ENCODE data around the gene SLC45A1. TPM values are rescaled to one million over a fixed set of nuclear protein-coding genes. Genes with fewer than 3 reads are reported as not detected.
A peak's percentile ranks its signal among the peaks of the same experiment; 100 is the strongest.
"Not testable (repeated sequence)": the region's sequence is repeated elsewhere in the genome, so short reads cannot be mapped to it uniquely, and the experiment has no call there.

The SLC45A1 gene
- under 1 TPM in 1 of 2 experiments, not detected in 1; 0.13 TPM for total RNA-seq

GRCh38 chr1:8317647-8318381 lies at the start of gene SLC45A1:
TSS of gene SLC45A1 (plus strand) at chr1:8318114. CDS start at chr1:8324330, 6,216 bp downstream.
- Mint-ChIP-seq H3K4me3 (peak within 1 kb of the TSS; percentile 48), H3K9me3 (ENCODE audit: insufficient read depth) (no peaks in the 10 kb centered on the region), H3K36me3 (ENCODE audit: low read depth) (no peaks in the 10 kb centered on the region), H3K4me1 (ENCODE audit: low read depth) (peaks cover 18% of the 10 kb centered on the region), H3K27ac (no peak within 1 kb of the TSS), H3K27me3 (ENCODE audit: low read depth) (peaks cover 55% of the 10 kb centered on the region)
- ChIA-PET POLR2A (no interaction called here), CTCF (interaction anchor here (1.2 to 3.6 kb wide), 3 partner anchors 286 to 531 kb away, joined by 4 to 16 read pairs (median 4); no protein-coding TSS in a partner anchor)
- DNase-seq (peak; percentile 79), ATAC-seq (peak; percentile 93)

- ChIA-PET CTCF (no interaction called here), POLR2A (no interaction called here)
- peaks cover 8% of the 10 kb centered on the region for H3K27me3 Mint-ChIP-seq (ENCODE audit: low read depth)
- H3K9me3 Mint-ChIP-seq (ENCODE audit: insufficient read depth): no peaks in the 10 kb centered on the region
- H3K4me3 Mint-ChIP-seq: no peak overlapping the region
- H3K4me1 Mint-ChIP-seq (ENCODE audit: low read depth): no peaks in the 10 kb centered on the region
- DNase-seq: no peak
- no peaks in the 10 kb centered on the region for H3K36me3 Mint-ChIP-seq (ENCODE audit: low read depth)
- no peak overlapping the region for H3K27ac Mint-ChIP-seq
- ATAC-seq: no peak
Observed at GRCh38 chr1:8273036-8273435, 44.9 kb upstream of the SLC45A1 start.

GRCh38 chr1:8274352-8274751 lies 43.6 kb upstream of the SLC45A1 start:
- H3K4me1 Mint-ChIP-seq (ENCODE audit: low read depth): no peaks in the 10 kb centered on the region
- POLR2A ChIA-PET: no interaction called here
- no peak for ATAC-seq
- H3K36me3 Mint-ChIP-seq (ENCODE audit: low read depth): no peaks in the 10 kb centered on the region
- CTCF ChIA-PET: no interaction called here
- no peak overlapping the region for H3K27ac Mint-ChIP-seq
- no peak overlapping the region for H3K4me3 Mint-ChIP-seq
- DNase-seq: no peak
- no peaks in the 10 kb centered on the region for H3K9me3 Mint-ChIP-seq (ENCODE audit: insufficient read depth)
- H3K27me3 Mint-ChIP-seq (ENCODE audit: low read depth): peaks cover 6% of the 10 kb centered on the region

GRCh38 chr1:8276173-8276914 lies 41.6 kb upstream of the SLC45A1 start:
- H3K9me3 Mint-ChIP-seq (ENCODE audit: insufficient read depth): no peaks in the 10 kb centered on the region
- H3K27ac Mint-ChIP-seq: no peak overlapping the region
- peak; percentile 44 for ATAC-seq
- no peak for DNase-seq
- H3K4me3 Mint-ChIP-seq: no peak overlapping the region
- ChIA-PET CTCF (no interaction called here), POLR2A (no interaction called here)
- no peaks in the 10 kb centered on the region for H3K36me3 Mint-ChIP-seq (ENCODE audit: low read depth)
- no peaks in the 10 kb centered on the region for H3K4me1 Mint-ChIP-seq (ENCODE audit: low read depth)
- peaks cover 11% of the 10 kb centered on the region for H3K27me3 Mint-ChIP-seq (ENCODE audit: low read depth)

GRCh38 chr1:8276932-8277331 lies 41.0 kb upstream of the SLC45A1 start:
- DNase-seq: no peak
- Mint-ChIP-seq H3K9me3 (ENCODE audit: insufficient read depth) (no peaks in the 10 kb centered on the region), H3K27me3 (ENCODE audit: low read depth) (peaks cover 13% of the 10 kb centered on the region), H3K36me3 (ENCODE audit: low read depth) (no peaks in the 10 kb centered on the region), H3K4me1 (ENCODE audit: low read depth) (no peaks in the 10 kb centered on the region), H3K27ac (peak overlapping the region; percentile 2), H3K4me3 (no peak overlapping the region)
- ChIA-PET CTCF (no interaction called here), POLR2A (no interaction called here)
- no peak for ATAC-seq

GRCh38 chr1:8278677-8279076 lies 39.2 kb upstream of the SLC45A1 start:
- peaks cover 25% of the 10 kb centered on the region for H3K27me3 Mint-ChIP-seq (ENCODE audit: low read depth)
- ATAC-seq; H3K27ac Mint-ChIP-seq; H3K36me3 Mint-ChIP-seq (ENCODE audit: low read depth); DNase-seq; CTCF ChIA-PET; H3K4me3 Mint-ChIP-seq; POLR2A ChIA-PET; H3K9me3 Mint-ChIP-seq (ENCODE audit: insufficient read depth); H3K4me1 Mint-ChIP-seq (ENCODE audit: low read depth): not testable (repeated sequence)

GRCh38 chr1:8281843-8282509 lies 35.9 kb upstream of the SLC45A1 start:
- H3K9me3 Mint-ChIP-seq (ENCODE audit: insufficient read depth): no peaks in the 10 kb centered on the region
- no peak overlapping the region for H3K4me3 Mint-ChIP-seq
- CTCF ChIA-PET: no interaction called here
- H3K36me3 Mint-ChIP-seq (ENCODE audit: low read depth): no peaks in the 10 kb centered on the region
- H3K27me3 Mint-ChIP-seq (ENCODE audit: low read depth): peaks cover 28% of the 10 kb centered on the region
- DNase-seq (no peak), ATAC-seq (no peak)
- POLR2A ChIA-PET: no interaction called here
- H3K27ac Mint-ChIP-seq: no peak overlapping the region
- H3K4me1 Mint-ChIP-seq (ENCODE audit: low read depth): no peaks in the 10 kb centered on the region

- H3K27me3 Mint-ChIP-seq (ENCODE audit: low read depth): peaks cover 28% of the 10 kb centered on the region
- DNase-seq: no peak
- no peak overlapping the region for H3K4me3 Mint-ChIP-seq
- CTCF ChIA-PET: no interaction called here
- POLR2A ChIA-PET: no interaction called here
- no peaks in the 10 kb centered on the region for H3K36me3 Mint-ChIP-seq (ENCODE audit: low read depth)
- H3K27ac Mint-ChIP-seq: no peak overlapping the region
- ATAC-seq: no peak
- no peaks in the 10 kb centered on the region for H3K4me1 Mint-ChIP-seq (ENCODE audit: low read depth)
- H3K9me3 Mint-ChIP-seq (ENCODE audit: insufficient read depth): no peaks in the 10 kb centered on the region
Observed at GRCh38 chr1:8283058-8283884, 34.6 kb upstream of the SLC45A1 start.

- H3K27me3 Mint-ChIP-seq (ENCODE audit: low read depth): peaks cover 28% of the 10 kb centered on the region
- no peaks in the 10 kb centered on the region for H3K36me3 Mint-ChIP-seq (ENCODE audit: low read depth)
- H3K9me3 Mint-ChIP-seq (ENCODE audit: insufficient read depth): no peaks in the 10 kb centered on the region
- CTCF ChIA-PET: no interaction called here
- POLR2A ChIA-PET: no interaction called here
- H3K4me1 Mint-ChIP-seq (ENCODE audit: low read depth): no peaks in the 10 kb centered on the region
- no peak for DNase-seq
- no peak overlapping the region for H3K27ac Mint-ChIP-seq
- ATAC-seq: no peak
- no peak overlapping the region for H3K4me3 Mint-ChIP-seq
Observed at GRCh38 chr1:8284127-8284526, 33.8 kb upstream of the SLC45A1 start.

- CTCF ChIA-PET: no interaction called here
- H3K4me1 Mint-ChIP-seq (ENCODE audit: low read depth): no peaks in the 10 kb centered on the region
- ATAC-seq: no peak
- POLR2A ChIA-PET: no interaction called here
- no peaks in the 10 kb centered on the region for H3K9me3 Mint-ChIP-seq (ENCODE audit: insufficient read depth)
- no peak overlapping the region for H3K4me3 Mint-ChIP-seq
- DNase-seq: no peak
- peaks cover 28% of the 10 kb centered on the region for H3K27me3 Mint-ChIP-seq (ENCODE audit: low read depth)
- no peaks in the 10 kb centered on the region for H3K36me3 Mint-ChIP-seq (ENCODE audit: low read depth)
- no peak overlapping the region for H3K27ac Mint-ChIP-seq
Observed at GRCh38 chr1:8285103-8285502, 32.8 kb upstream of the SLC45A1 start.

- ATAC-seq: no peak
- Mint-ChIP-seq H3K4me3 (no peak overlapping the region), H3K27me3 (ENCODE audit: low read depth) (peaks cover 25% of the 10 kb centered on the region), H3K4me1 (ENCODE audit: low read depth) (no peaks in the 10 kb centered on the region), H3K27ac (no peak overlapping the region), H3K9me3 (ENCODE audit: insufficient read depth) (no peaks in the 10 kb centered on the region), H3K36me3 (ENCODE audit: low read depth) (no peaks in the 10 kb centered on the region)
- ChIA-PET POLR2A (no interaction called here), CTCF (no interaction called here)
- no peak for DNase-seq
Observed at GRCh38 chr1:8285965-8286364, 31.9 kb upstream of the SLC45A1 start.

GRCh38 chr1:8293118-8293517 lies 24.8 kb upstream of the SLC45A1 start:
- Mint-ChIP-seq H3K4me3 (no peak overlapping the region), H3K27ac (no peak overlapping the region), H3K36me3 (ENCODE audit: low read depth) (no peaks in the 10 kb centered on the region), H3K27me3 (ENCODE audit: low read depth) (no peaks in the 10 kb centered on the region), H3K4me1 (ENCODE audit: low read depth) (no peaks in the 10 kb centered on the region), H3K9me3 (ENCODE audit: insufficient read depth) (no peaks in the 10 kb centered on the region)
- DNase-seq: no peak
- CTCF ChIA-PET: no interaction called here
- ATAC-seq: no peak
- POLR2A ChIA-PET: no interaction called here

Measured in activated CD8-positive, alpha-beta T cell treated with anti-CD3 and anti-CD28 coated beads, Interleukin-2, amount 10 ng/mL, durations not matched to agents 7 days and 5 days (primary cell).